GM12865 (cell line): ENCODE results near the gene KRTAP5-10.
A peak's percentile ranks its signal among the peaks of the same experiment; 100 is the strongest.
"Not testable (repeated sequence)": the region's sequence is repeated elsewhere in the genome, so short reads cannot be mapped to it uniquely, and the experiment has no call there.

Source experiments
- DNase-seq: peaks from one replicate; pipeline ENCODE4 v3.0.0; 2010; ENCODE audit warnings: low read depth
- H3K4me3 ChIP-seq: 2 replicates; pipeline ENCODE4 v1.5.1; 2011; ENCODE audit warnings: mild to moderate bottlenecking, low read depth, low read length, control low read depth
- TF ChIP-seq, protein P1 (sequence below): IDR thresholded peaks from 2 replicates; pipeline ENCODE4 v1.5.1; 2011; ENCODE audit warnings: low read length, control low read depth, low read depth, inconsistent platforms; ENCODE audit not compliant: insufficient read depth; ENCODE audit errors: missing control alignments

KRTAP5-10 gene

DNA sequence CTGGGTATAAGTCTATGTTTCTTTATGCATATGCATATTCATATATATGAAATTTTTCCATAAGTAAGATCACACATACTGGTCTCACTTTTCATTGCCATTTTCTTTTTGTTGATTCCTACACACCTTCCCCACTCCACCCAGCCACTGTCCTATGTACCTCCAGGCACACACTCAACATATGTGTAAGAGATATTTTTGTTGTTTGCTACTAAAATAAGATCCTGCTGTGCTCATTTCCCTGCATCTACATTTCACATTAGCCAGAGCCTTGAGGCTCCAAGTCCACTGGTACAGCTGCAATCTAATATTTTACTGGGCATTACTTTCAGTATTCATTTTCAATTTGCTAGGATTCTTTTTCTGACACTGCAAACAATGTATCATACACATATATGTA is 8.1 kb upstream of the KRTAP5-10 start:
- no peak for DNase-seq
- TF ChIP-seq, protein P1, sequence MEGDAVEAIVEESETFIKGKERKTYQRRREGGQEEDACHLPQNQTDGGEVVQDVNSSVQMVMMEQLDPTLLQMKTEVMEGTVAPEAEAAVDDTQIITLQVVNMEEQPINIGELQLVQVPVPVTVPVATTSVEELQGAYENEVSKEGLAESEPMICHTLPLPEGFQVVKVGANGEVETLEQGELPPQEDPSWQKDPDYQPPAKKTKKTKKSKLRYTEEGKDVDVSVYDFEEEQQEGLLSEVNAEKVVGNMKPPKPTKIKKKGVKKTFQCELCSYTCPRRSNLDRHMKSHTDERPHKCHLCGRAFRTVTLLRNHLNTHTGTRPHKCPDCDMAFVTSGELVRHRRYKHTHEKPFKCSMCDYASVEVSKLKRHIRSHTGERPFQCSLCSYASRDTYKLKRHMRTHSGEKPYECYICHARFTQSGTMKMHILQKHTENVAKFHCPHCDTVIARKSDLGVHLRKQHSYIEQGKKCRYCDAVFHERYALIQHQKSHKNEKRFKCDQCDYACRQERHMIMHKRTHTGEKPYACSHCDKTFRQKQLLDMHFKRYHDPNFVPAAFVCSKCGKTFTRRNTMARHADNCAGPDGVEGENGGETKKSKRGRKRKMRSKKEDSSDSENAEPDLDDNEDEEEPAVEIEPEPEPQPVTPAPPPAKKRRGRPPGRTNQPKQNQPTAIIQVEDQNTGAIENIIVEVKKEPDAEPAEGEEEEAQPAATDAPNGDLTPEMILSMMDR = no peak
- H3K4me3 ChIP-seq = no peak overlapping the region

DNA sequence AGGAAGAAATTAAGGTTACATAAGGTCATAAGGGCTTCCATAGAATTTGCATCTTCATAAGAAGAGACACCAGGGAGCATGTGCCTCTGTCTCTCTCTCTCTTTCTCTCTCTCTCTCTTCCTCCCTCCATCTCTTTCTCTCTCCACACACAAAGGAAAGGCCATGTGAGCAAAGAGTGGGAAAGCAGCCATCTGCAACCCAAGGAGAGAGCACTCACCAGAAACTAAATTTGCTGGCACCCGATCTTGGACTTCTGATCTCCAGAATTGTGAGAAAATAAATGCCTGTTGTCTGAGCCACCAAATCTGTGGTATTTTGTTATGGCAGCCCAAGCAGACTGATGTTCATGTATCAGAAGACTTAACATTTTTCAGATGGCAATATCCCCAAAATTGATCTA is 6.4 kb upstream of the KRTAP5-10 start:
- no peak for DNase-seq
- H3K4me3 ChIP-seq = no peak overlapping the region
- TF ChIP-seq, protein P1 = no peak

DNA sequence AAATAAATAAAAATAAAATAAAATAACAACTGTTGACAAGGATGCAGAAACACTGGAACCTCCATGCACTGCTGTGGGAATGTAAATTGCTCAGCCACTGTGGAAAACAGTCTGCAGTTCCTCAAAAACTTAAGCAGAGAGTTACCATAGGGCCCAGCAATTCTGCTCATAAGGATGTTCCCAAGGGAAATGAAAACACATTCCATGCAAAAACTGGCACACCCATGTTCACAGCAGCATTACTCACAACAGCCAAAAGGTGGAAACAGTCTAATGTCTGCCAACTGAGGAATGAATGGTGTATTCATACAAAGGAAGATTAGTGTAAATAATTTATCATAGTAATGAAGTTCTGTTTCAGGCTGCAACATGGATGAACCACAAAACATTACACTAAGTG is 3.2 kb upstream of the KRTAP5-10 start:
- no peak overlapping the region for H3K4me3 ChIP-seq
- TF ChIP-seq, protein P1 = no peak
- no peak for DNase-seq

DNA sequence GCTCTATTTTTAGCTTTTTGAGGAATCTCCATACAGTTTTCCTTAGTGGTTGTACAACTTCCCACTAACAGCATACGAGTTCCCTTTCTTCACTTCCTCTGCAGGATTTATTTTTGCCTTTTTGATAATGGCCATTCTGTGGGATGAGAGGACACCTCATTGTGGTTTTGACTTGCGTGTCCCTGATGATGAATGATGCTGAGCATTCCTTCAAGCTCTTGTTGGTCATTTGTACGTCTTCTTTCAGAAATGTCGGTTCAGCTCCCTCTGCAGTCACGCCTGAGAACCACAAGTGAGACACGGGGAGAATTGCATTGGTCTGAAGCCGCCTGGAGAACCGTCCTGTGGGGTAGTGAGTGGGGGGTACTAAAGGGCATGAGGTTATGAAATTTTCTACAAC is 2.0 kb upstream of the KRTAP5-10 start:
- TF ChIP-seq, protein P1 = peak; percentile 67
- DNase-seq = peak; percentile 74
- H3K4me3 ChIP-seq = no peak overlapping the region

DNA sequence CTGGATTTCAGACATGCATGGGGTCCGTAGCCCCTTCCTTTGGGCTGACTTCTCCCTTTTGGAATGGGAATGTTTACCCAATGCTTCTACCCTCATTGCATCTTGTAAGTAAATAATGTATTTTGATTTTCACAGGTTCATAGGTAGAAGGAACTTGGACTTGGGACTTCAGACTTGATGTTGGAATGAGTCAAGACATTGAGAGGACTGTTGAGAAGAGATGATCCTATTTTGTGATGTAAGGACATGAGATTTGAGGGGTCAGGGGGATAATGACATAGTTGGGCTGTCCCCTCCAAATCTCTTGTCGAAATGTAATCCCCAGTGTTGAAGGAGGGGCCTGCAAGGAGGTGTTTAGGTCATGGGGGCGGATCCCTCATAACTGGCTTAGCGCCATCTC is 933 bp upstream of the KRTAP5-10 start:
- DNase-seq = no peak
- no peak overlapping the region for H3K4me3 ChIP-seq
- TF ChIP-seq, protein P1 = no peak

DNA sequence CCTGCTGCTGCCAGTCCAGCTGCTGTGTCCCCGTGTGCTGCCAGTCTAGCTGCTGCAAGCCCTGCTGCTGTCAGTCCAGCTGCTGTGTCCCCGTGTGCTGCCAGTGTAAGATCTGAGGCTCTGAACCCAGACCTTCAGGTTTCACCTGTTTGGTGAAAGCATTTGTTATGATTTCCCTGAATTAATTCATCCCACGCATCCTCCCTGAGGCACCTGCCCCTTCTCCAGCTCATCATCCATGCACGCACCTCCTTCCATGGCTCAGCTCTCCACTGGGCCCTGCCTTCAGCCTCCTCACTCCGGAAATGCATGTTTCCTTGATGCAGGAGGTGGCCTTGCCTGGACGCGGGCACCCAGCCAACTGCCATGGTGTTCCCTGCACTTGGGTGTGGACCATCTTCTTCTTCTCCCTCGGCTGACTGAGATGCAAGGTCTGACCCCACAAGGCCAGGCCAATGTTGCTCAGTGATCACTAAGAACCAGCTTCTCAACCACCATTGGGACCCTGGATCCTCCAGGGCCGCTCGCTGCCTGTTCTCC is 788 bp downstream of the KRTAP5-10 start:
- no peak overlapping the region for H3K4me3 ChIP-seq
- TF ChIP-seq, protein P1 = no peak
- DNase-seq = no peak

DNA sequence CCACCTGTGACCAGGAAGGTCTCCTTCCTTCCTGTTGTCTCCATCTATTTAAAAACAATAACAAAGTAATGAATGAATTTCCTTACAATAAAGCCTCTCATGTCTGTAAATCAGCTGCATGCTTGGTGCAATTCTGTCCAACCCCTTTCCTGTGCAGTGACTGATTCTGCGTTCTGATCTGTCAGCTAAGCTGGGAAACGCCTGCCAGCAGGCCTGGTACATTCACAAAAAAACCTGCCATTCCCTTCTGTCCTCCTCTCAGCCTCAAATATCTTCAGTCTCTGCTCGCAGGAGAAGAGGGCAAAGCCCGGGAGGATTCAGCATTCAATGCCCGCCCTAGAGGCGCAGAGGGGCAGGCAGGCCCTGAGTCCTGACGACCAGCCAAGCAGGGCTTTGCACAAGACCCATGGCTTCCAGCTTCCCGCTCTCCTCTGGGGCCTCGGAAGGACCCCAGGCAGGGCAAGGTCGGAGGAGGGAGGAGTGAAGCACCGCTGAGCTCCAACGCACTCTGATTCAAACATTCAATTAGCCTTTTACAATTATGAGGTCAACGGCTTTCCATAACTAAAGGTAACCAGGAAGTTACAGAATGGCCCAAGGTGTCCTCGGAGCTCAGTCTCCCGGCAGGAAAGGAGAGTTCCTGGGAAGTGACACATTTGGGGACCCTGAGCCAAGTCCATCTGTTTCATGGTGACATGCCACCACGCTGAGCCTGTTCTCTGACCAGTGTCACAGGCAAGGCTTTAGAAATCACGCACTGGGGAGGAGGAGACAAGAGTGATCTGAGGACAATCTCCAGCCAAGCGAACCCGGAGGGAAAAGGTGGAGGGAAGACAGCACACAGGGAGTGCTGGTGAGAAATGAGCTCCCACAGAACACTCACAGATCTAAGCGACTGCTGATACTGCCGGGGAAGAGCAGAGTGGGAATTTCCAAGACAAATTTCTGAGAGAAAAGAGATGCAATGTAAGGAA is 1.6 kb downstream of the KRTAP5-10 start:
- H3K4me3 ChIP-seq, DNase-seq: not testable (repeated sequence)

DNA sequence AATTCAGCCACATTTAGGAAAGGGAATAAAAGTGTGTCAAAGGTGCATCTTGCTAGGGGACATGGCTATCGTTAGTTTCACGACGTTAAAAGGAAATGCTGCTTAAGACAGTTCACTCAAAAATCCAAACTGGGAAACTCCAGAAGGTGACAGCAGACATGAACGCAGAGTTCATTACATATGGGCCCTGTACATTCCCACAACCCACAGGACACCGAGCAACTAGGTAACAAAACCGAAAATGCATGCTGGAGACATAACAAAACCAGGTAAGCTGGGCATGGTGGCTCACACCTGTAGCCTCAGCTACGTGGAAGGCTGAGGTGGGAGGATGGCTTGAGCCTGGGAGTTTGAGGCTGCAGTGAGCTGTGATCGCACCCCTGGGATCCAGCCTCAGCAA is 2.3 kb downstream of the KRTAP5-10 start:
- peak; percentile 28 for DNase-seq
- H3K4me3 ChIP-seq = not testable (repeated sequence)
